ENCODE measurements around the gene WSB1. TPM values are rescaled to one million over a fixed set of nuclear protein-coding genes. Genes with fewer than 3 reads are reported as not detected.

The WSB1 gene
- total RNA-seq, 1 experiment from 2014 or later: 66.2 TPM

- no peak for DNase-seq
- H3K4me2 ChIP-seq: peak overlapping the region; percentile 85
- H3F3A ChIP-seq (ENCODE audit: insufficient read depth, low read depth): peaks cover 20% of the 10 kb centered on the region; the same call in 1 of the 2 replicates
- no peaks in the 10 kb centered on the region for H3K79me2 ChIP-seq (ENCODE audit: low read depth)
- H3K9me2 ChIP-seq (ENCODE audit: insufficient read depth): no peaks in the 10 kb centered on the region
- no peaks in the 10 kb centered on the region for H3K9me3 ChIP-seq (ENCODE audit: insufficient read depth, low read depth)
- ChIA-PET POLR2A (ENCODE audit: unreplicated experiment) (no interaction called here), CTCF (no interaction called here)
- peak overlapping the region; percentile 76 for H3K27ac ChIP-seq
- H3K36me3 ChIP-seq (ENCODE audit: low read depth): no peaks in the 10 kb centered on the region
- H2AFZ ChIP-seq: no peak overlapping the region
- no TSS peak for BruUV-seq (replicated peaks)
- intact Hi-C loops (cut with micrococcal nuclease; ENCODE audit: unreplicated experiment): loop anchor here (5.0 kb wide), 2 partner anchors 40 to 270 kb away; partner anchors contain the start of gene WSB1
- TF ChIP-seq EZH2 (IDR thresholded peaks at IDR 0.05; ENCODE audit: low read depth) (no peak), CTCF (conservative IDR thresholded peaks at IDR 0.05) (no peak)
- peaks cover 24% of the 10 kb centered on the region for H3K4me1 ChIP-seq (replicated peaks; ENCODE audit: insufficient read depth)
- H3K4me3 ChIP-seq: peak overlapping the region; percentile 62; the same call in 1 of the 2 replicates
- no peaks in the 10 kb centered on the region for H4K20me1 ChIP-seq (ENCODE audit: insufficient read depth)
- H3K27me3 ChIP-seq (ENCODE audit: insufficient read depth, low read depth): no peaks in the 10 kb centered on the region
Measured at GRCh38 chr17:27332047-27332393, 38.1 kb downstream of the WSB1 start.

- Histone ChIP-seq H3K4me2 (peak overlapping the region; percentile 85), H3K36me3 (ENCODE audit: low read depth) (no peaks in the 10 kb centered on the region), H2AFZ (peak overlapping the region; percentile 79), H3K27me3 (ENCODE audit: insufficient read depth, low read depth) (no peaks in the 10 kb centered on the region), H3K27ac (peak overlapping the region; percentile 76), H3F3A (ENCODE audit: insufficient read depth, low read depth) (peaks cover 20% of the 10 kb centered on the region; the same call in 1 of the 2 replicates), H3K4me1 (replicated peaks; ENCODE audit: insufficient read depth) (peaks cover 24% of the 10 kb centered on the region), H3K9me2 (ENCODE audit: insufficient read depth) (no peaks in the 10 kb centered on the region), H3K9me3 (ENCODE audit: insufficient read depth, low read depth) (no peaks in the 10 kb centered on the region), H3K79me2 (ENCODE audit: low read depth) (no peaks in the 10 kb centered on the region), H4K20me1 (ENCODE audit: insufficient read depth) (no peaks in the 10 kb centered on the region), H3K4me3 (peak overlapping the region; percentile 62)
- POLR2A ChIA-PET (ENCODE audit: unreplicated experiment): interaction anchor here (0.5 kb wide), 1 partner anchor 36 kb away, joined by 6 read pairs; no protein-coding TSS in a partner anchor
- CTCF ChIA-PET: interaction anchor here (0.6 to 1.3 kb wide), 8 partner anchors 38 to 512 kb away, joined by 3 to 26 read pairs (median 6); no protein-coding TSS in a partner anchor
- intact Hi-C loops (cut with micrococcal nuclease; ENCODE audit: unreplicated experiment): loop anchor here (1.0 to 5.0 kb wide), 6 partner anchors 40 to 270 kb away; partner anchors contain the start of gene WSB1
- no TSS peak for BruUV-seq (replicated peaks)
- DNase-seq: peak; percentile 96 to 98
- TF ChIP-seq EZH2 (IDR thresholded peaks at IDR 0.05; ENCODE audit: low read depth) (no peak), CTCF (conservative IDR thresholded peaks at IDR 0.05) (peak; percentile 81)
Measured at GRCh38 chr17:27332485-27333409, 38.8 kb downstream of the WSB1 start.

GRCh38 chr17:27333410-27333980, 39.6 kb downstream of the WSB1 start:
- BruUV-seq (replicated peaks): TSS peak; percentile 42
- Histone ChIP-seq H3F3A (ENCODE audit: insufficient read depth, low read depth) (peaks cover 20% of the 10 kb centered on the region; the same call in 1 of the 2 replicates), H3K4me3 (peak overlapping the region; percentile 62), H3K4me2 (peak overlapping the region; percentile 85), H3K27ac (peak overlapping the region; percentile 76), H3K9me2 (ENCODE audit: insufficient read depth) (no peaks in the 10 kb centered on the region), H3K27me3 (ENCODE audit: insufficient read depth, low read depth) (no peaks in the 10 kb centered on the region), H2AFZ (peak overlapping the region; percentile 79), H3K36me3 (ENCODE audit: low read depth) (no peaks in the 10 kb centered on the region), H4K20me1 (ENCODE audit: insufficient read depth) (no peaks in the 10 kb centered on the region), H3K79me2 (ENCODE audit: low read depth) (no peaks in the 10 kb centered on the region), H3K9me3 (ENCODE audit: insufficient read depth, low read depth) (no peaks in the 10 kb centered on the region), H3K4me1 (replicated peaks; ENCODE audit: insufficient read depth) (peaks cover 24% of the 10 kb centered on the region)
- intact Hi-C loops (cut with micrococcal nuclease; ENCODE audit: unreplicated experiment): loop anchor here (1.0 to 5.0 kb wide), 6 partner anchors 41 to 269 kb away; partner anchors contain the start of gene WSB1
- CTCF ChIA-PET: interaction anchor here (0.6 to 1.3 kb wide), 9 partner anchors 39 to 511 kb away, joined by 3 to 26 read pairs (median 6); no protein-coding TSS in a partner anchor
- POLR2A ChIA-PET (ENCODE audit: unreplicated experiment): interaction anchor here (0.6 kb wide), 1 partner anchor 13 kb away, joined by 5 read pairs; no protein-coding TSS in a partner anchor
- no peak for TF ChIP-seq EZH2 (IDR thresholded peaks at IDR 0.05; ENCODE audit: low read depth)
- TF ChIP-seq CTCF (conservative IDR thresholded peaks at IDR 0.05): no peak
- DNase-seq: no peak

Data from PC-9 (cell line).